Stimulated activated CD8-positive, alpha-beta memory T cell treated with anti-CD3 and anti-CD28 coated beads, Interleukin-2, amount 100 ng/mL, for 48 hours (primary cell): Measurements from ENCODE around the gene ZEB2.

ENCODE experiments used
- DNase-seq, 2 donors: peaks; one replicate each; pipeline ENCODE4 v3.0.0-alpha.2; 2020; ENCODE audit warnings: low read depth in 2 of 2

Gene ZEB2

GRCh38 chr2:144357623-144358373, 162.1 kb downstream of the ZEB2 start:
- DNase-seq = no peak

DNA sequence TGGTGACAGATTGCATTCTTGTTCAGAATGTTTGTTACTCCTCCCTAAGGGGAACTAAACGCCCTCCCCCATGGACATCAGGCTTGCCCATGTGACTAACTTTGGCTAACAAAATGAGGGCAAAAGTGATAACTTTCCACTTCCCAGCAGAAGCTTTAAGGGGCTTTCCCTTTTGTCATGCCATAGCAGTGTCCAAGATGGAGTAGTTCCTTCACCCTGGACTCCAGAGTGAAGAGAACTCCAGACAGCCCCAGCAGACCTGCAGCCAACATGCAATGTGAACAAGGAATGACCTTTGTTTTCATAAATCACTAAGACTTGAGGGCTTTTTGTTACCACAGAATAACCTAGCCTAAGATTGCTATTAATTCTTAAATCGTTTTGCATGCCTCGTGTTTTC, 163.5 kb downstream of the ZEB2 start:
- DNase-seq = no peak

GRCh38 chr2:144354953-144355352, 165.0 kb downstream of the ZEB2 start:
- no peak for DNase-seq

DNA sequence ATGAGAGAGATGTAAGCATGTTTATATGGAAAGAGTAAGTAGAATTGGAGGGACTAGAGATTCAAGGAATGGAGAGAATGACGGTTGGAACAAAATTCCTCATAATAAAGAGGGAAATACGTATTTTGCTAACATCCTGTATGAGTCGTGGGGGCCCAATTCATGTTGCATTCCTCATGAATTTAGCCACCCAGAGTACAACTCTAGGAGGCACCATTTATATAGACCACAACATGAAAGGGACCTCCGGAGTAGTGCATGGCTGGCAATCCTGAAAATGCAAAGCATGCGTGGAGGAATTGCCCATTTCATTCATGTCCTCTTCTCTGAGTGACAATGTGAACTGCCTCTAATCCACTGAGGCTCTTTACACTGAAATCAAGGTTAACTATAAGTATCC, 168.2 kb downstream of the ZEB2 start:
- DNase-seq = no peak

DNA sequence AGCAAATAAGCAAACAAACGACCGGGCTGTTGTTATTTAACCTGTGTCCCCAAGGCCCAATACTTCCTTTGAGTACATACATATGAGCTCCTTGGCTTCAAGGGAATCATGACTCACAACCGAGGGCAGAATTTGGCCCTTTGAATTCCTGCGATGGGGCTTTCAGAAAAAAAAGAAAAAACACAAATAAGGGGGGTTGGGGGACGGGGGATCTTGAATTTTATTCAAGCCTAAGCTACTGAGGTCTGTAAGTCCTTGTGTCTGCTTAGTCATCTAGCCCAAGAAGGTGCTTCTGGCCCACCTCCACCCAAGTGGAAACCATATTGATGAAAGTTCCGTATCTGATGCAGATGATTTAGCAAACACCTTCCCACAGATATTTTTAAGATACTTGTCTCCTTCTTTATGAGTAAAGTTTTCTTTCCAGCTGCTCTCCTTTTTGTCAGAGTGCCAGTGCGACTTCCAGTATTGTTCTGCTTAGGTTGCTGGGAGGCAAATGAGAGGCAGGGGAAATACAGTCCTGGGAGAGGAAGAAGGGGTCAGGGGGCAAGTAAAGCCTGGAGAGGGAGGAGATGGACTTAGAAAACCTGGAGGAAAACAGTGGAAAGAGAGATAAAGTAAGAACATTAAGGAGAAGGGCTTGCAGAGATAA, 169.6 kb downstream of the ZEB2 start:
- DNase-seq = no peak

GRCh38 chr2:144349674-144350073, 170.2 kb downstream of the ZEB2 start:
- no peak for DNase-seq

- no peak for DNase-seq
These were observed 171.1 kb downstream of the ZEB2 start for GRCh38 chr2:144348846-144349245.

- DNase-seq = no peak
These were observed 173.7 kb downstream of the ZEB2 start for GRCh38 chr2:144346229-144346628.

DNA sequence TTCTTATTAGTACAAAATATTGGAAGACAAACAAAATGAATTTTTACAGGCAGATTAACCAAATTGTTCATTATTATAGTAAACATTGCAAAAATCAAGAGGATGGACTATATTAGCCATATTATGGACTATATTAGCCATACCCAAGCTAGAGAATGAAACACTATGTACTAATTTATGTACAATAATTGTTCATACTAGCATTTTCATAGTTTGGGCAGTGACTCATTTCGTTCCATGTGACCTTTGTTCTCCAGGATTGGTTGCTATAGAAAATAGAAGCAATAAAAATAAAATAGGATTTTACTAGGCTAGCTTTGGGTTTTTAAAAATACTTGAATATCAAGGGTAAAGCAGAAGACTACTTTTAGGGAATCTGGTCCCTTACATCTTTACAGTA, 176.8 kb downstream of the ZEB2 start:
- DNase-seq = no peak

DNA sequence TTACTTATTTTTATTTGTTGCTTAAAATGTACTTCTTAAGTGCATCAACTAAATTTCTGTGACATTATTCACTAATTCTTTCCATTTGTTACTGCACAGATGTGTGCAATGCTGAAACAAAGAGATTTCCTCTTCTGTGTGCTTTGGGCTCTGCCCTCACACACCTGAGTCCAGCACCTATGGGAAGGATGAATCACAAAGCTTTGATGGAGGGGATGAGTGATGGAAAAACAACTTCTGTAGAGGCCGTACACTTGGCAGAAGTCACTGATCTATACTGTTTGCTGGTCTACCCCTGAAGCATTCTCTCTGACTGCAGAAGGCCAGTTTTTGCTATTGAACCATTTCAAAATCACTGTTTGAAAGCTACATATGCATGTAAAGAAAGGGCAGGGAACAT, 178.4 kb downstream of the ZEB2 start:
- no peak for DNase-seq

DNA sequence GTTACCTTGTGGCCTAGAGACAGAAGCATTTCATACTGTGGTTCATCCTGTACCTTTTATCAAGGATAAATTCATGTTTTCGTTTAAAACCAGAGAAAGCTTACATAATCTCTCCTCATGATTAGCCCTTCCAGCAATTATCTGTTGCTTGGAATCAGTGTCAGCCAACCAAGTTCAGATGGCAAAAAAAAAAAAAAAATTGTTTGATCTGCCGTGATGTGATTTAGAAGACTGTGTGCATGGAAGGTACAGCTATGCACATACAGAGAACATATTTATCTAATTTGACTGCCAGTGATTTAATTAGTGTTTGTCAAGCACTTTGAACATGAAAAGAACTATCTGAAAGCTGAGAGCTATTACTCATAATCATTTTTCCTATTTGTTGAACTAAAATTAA, 180.9 kb downstream of the ZEB2 start:
- no peak for DNase-seq

- no peak for DNase-seq
These were observed 185.4 kb downstream of the ZEB2 start for GRCh38 chr2:144334551-144334950.
